Neutrophil (primary cell): ENCODE results near the gene SPCS3.
"Not testable (repeated sequence)": the region's sequence is repeated elsewhere in the genome, so short reads cannot be mapped to it uniquely, and the experiment has no call there.

Experiments used
- H3K27ac ChIP-seq: fragments of 200-600 bp; sonication (generic); 2 replicates; pipeline ENCODE4 v1.5.1; 2016; ENCODE audit warnings: mild to moderate bottlenecking, moderate library complexity
- H3K27me3 ChIP-seq: fragments of 200-600 bp; sonication (generic); 2 replicates; pipeline ENCODE4 v1.6.0; 2016; ENCODE audit warnings: mild to moderate bottlenecking
- H3K36me3 ChIP-seq: fragments of 200-600 bp; sonication (generic); 2 replicates; pipeline ENCODE4 v1.5.1; 2017
- H3K4me1 ChIP-seq, 2 experiments: fragments of 200-600 bp in 1 of 2; sonication (generic) in 1 of 2; 1 replicate in 1 of 2; 2 replicates in 1 of 2; pipeline versions ENCODE4 v1.5.1 to v1.6.1; 2013 to 2016; ENCODE audit warnings: low read depth in 1 of 2, low read length in 1 of 2, mild to moderate bottlenecking in 1 of 2, moderate library complexity in 1 of 2; ENCODE audit not compliant: control insufficient read depth in 1 of 2, insufficient read depth in 1 of 2
- H3K4me3 ChIP-seq, 2 experiments: fragments of 200-600 bp in 1 of 2; sonication (generic) in 1 of 2; 1 replicate in 1 of 2; 2 replicates in 1 of 2; pipeline ENCODE4 v1.5.1; 2013 to 2016; ENCODE audit warnings: low read depth in 1 of 2, low read length in 1 of 2, mild to moderate bottlenecking in 1 of 2, moderate library complexity in 1 of 2
- H3K9me3 ChIP-seq: fragments of 200-600 bp; sonication (generic); 2 replicates; pipeline ENCODE4 v1.5.1; 2016
- TF ChIP-seq, protein P1 (sequence below): fragments of 200-600 bp; sonication (generic); IDR thresholded peaks from 2 replicates; pipeline ENCODE4 v1.5.1; 2016; ENCODE audit warnings: antibody characterized with exemption

SPCS3 gene

DNA sequence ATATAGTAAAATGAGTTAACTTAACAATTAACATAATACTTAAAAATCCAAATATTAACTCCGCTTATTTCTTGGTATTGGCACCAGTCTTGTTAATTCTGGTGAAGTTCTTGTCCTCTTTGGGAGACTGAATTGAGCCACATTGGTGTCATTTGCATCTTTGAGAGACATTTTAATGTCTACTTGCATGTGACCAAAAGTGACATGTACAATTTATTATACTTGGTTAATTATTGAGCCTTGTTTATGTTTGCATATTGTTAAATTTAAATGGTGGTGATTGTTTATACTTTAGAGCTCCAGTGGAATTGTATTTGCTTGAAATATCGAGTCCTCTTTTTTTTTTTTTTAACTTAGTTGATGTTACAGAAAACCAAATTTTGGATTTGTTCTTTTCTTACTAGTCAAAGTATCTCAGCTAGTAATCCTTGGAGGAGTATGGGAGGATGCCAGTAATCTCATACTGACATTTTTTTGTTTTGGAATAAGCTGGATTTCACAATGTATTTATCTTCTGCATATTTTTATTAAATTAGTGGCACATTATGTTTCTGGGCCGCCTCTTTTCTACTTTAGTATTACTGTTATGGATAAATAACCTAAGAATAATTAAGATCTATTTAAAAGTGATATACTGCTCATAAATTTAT lies 3.9 kb downstream of the SPCS3 start:
- Histone ChIP-seq H3K9me3 (no peaks in the 10 kb centered on the region), H3K4me3 (no peak overlapping the region), H3K4me1 (peaks cover 33 to 43% of the 10 kb centered on the region in 2 experiments), H3K27ac (no peak overlapping the region), H3K27me3 (no peaks in the 10 kb centered on the region), H3K36me3 (peaks cover 8% of the 10 kb centered on the region)
- TF ChIP-seq, protein P1, sequence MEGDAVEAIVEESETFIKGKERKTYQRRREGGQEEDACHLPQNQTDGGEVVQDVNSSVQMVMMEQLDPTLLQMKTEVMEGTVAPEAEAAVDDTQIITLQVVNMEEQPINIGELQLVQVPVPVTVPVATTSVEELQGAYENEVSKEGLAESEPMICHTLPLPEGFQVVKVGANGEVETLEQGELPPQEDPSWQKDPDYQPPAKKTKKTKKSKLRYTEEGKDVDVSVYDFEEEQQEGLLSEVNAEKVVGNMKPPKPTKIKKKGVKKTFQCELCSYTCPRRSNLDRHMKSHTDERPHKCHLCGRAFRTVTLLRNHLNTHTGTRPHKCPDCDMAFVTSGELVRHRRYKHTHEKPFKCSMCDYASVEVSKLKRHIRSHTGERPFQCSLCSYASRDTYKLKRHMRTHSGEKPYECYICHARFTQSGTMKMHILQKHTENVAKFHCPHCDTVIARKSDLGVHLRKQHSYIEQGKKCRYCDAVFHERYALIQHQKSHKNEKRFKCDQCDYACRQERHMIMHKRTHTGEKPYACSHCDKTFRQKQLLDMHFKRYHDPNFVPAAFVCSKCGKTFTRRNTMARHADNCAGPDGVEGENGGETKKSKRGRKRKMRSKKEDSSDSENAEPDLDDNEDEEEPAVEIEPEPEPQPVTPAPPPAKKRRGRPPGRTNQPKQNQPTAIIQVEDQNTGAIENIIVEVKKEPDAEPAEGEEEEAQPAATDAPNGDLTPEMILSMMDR: no peak

DNA sequence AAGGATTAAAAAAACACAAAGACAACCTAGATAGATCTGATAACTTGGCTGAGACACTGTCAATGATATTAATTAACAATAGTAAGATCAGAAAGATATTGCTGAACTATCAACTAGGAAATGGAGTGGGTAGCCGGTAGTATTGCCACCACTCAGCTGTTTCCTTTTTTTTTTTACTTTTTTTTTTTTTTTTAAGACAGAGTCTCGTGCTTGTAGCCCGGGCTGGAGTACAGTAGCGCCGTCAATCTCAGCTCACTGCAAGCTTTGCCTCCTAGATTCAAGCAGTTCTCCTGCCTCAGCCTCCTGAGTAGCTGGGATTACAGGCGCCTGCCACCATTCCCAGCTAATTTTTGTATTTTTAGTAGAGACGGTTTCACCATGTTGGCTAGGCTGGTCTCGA lies 5.1 kb downstream of the SPCS3 start:
- H3K9me3 ChIP-seq, H3K27me3 ChIP-seq, H3K27ac ChIP-seq, H3K4me3 ChIP-seq: not testable (repeated sequence)
- Histone ChIP-seq H3K4me1 (peaks cover 24 to 34% of the 10 kb centered on the region in 2 experiments), H3K36me3 (peaks cover 20% of the 10 kb centered on the region)

DNA sequence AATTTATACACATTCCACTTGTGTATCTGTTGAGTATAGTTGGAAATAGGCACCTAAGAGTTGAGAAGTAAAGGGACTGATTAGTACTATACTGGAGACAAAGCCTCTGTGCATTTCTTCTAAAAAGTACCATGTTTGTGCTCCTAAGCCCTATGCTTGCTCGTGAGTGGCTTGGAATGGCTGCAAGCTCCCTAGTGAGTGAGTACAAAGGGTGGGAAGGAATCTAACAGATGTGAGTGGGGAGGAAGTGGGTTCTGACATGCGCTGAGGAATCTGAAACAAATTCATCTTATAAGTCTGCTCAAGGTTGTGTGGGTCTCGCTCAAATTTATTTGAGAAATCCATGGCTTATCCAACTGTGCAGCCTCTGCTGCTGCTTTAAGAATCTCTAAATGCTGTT lies 13.3 kb downstream of the SPCS3 start:
- no peak overlapping the region for H3K27ac ChIP-seq
- H3K4me3 ChIP-seq: no peak overlapping the region
- H3K9me3 ChIP-seq: no peaks in the 10 kb centered on the region
- TF ChIP-seq, protein P1: no peak
- no peaks in the 10 kb centered on the region for H3K4me1 ChIP-seq
- no peaks in the 10 kb centered on the region for H3K27me3 ChIP-seq
- peaks cover 33% of the 10 kb centered on the region for H3K36me3 ChIP-seq

DNA sequence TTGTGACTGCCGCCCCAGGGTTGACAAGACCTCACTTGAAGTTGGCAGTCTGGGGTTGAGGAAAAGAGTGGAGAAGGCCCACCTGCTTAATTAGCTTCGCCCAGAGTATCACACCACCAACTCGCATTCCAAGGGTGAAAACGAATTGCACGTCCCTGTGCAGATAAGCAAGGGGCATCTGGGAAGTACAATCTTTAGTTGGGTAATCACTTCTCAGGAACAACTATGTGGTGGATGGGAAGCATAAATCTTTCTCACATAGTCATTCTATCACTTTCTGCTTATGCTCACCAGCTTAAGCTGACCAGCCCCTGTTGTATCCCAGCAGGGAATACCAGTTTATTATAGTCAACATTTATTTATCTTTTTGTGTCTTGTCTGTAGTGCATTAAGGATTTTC lies 14.3 kb downstream of the SPCS3 start:
- Histone ChIP-seq H3K36me3 (peaks cover 23% of the 10 kb centered on the region), H3K27me3 (no peaks in the 10 kb centered on the region), H3K4me1 (no peaks in the 10 kb centered on the region), H3K4me3 (no peak overlapping the region), H3K27ac (no peak overlapping the region), H3K9me3 (no peaks in the 10 kb centered on the region)
- TF ChIP-seq, protein P1: no peak

DNA sequence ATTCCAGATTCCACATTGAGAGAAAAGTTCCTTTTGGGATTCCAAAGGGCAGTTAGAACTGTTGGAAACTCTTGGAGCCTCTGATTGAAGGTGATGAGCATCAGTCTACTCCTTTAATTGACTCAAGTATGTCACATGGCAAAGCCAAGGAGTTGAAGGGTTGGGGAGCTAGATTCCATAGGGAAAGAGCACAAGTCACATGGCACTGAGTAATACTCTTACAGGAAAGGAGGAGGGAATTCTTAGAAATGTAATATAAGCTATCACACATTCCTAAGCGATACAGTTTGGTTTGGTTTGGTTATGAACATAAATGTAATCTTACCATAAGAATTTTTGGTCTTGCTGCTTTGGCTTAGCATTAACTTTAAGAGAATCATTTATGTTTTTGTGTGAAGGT lies 15.7 kb downstream of the SPCS3 start:
- Histone ChIP-seq H3K9me3 (no peaks in the 10 kb centered on the region), H3K4me3 (no peak overlapping the region), H3K36me3 (peaks cover 10% of the 10 kb centered on the region), H3K27ac (no peak overlapping the region), H3K27me3 (no peaks in the 10 kb centered on the region), H3K4me1 (no peaks in the 10 kb centered on the region)
- TF ChIP-seq, protein P1: no peak

DNA sequence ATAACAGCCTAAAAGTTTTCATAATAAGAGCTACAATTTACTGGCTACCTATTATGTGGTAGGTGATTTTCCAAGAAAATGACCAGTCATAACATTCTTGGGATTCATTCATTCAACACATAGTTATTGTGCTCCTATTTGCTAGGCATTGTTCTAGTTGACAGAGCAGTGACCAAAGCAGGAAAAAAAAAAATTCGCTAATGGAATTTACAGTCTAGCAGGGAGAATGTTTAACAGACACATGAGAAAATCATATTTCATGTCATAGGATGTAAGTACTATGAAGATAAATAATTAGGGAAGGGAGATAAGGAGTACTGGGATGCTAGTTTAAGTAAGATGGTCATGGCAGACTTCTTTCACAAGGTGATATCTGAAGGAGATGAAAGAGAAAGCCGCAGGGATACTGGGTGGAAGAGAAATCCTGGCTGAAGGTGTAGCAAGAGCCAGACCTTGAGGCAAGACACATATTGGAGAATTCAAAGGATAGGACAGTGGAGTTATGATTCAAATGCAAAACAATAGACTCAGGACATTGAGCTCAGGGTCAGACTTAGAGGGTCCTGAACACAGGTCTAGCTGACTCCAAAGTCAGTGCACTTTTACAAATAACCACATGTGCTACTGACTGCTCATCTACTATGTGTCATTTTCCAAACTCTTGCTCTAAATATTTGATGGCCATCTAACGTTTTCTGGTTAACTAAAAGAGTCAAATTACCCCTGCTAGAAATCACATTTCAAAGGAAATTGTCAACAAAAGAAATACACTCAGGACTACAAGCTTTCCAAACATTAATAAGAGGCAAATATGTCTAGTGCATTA lies 20.4 kb downstream of the SPCS3 start:
- Histone ChIP-seq H3K9me3 (peaks cover 16% of the 10 kb centered on the region), H3K36me3 (no peaks in the 10 kb centered on the region), H3K4me3 (no peak overlapping the region), H3K27me3 (no peaks in the 10 kb centered on the region), H3K27ac (no peak overlapping the region), H3K4me1 (no peaks in the 10 kb centered on the region)
- TF ChIP-seq, protein P1: no peak
